ENCODE measurements around the gene ARHGAP30.

The ARHGAP30 gene

DNA sequence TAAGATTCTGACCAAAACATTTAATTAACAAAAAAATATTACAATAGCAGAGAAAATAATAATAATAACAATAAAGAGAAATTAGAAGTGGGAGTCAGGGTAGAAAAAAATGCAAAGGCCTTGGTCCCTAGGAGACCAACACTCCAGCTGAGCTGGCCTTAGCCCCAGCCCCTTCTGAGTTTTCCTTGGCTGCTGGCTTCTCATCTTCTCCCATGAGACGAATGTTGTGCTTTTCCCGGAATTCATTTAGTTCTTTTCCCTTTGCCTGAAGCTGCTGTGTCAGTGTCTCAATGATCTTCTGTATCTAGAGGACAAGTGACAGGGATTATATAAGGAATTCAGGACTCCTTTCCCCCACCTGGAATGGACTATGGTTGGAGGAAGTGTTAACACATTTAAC lies 30.9 kb upstream of the ARHGAP30 start:
- Histone ChIP-seq H3K36me3 (ENCODE audit: insufficient read depth, low read length) (peaks cover 44% of the 10 kb centered on the region), H3K9ac (ENCODE audit: low read length) (no peak overlapping the region), H3K79me2 (ENCODE audit: insufficient read depth, low read length) (0 out of 2 replicates have a peak, but pooled peaks cover 6% of the 10 kb centered on the region), H3K4me3 (ENCODE audit: low read depth, low read length, poor library complexity, severe bottlenecking) (no peak overlapping the region), H2AFZ (ENCODE audit: low read length) (no peak overlapping the region), H3K9me3 (ENCODE audit: low read length) (no peaks in the 10 kb centered on the region), H3K27ac (ENCODE audit: low read depth, low read length, poor library complexity, severe bottlenecking) (no peak overlapping the region), H3K27me3 (ENCODE audit: insufficient read depth, low read length) (no peaks in the 10 kb centered on the region), H3F3A (ENCODE audit: insufficient read depth, low read length) (no peaks in the 10 kb centered on the region; the same call in 1 of the 2 replicates), H3K4me2 (ENCODE audit: low read length) (no peak overlapping the region), H4K20me1 (ENCODE audit: insufficient read depth, low read length) (no peaks in the 10 kb centered on the region), H3K4me1 (ENCODE audit: insufficient read depth, low read length, severe bottlenecking) (peaks cover 16% of the 10 kb centered on the region), H3K9me2 (ENCODE audit: low read depth, low read length) (no peaks in the 10 kb centered on the region)
- TF ChIP-seq, protein P1, sequence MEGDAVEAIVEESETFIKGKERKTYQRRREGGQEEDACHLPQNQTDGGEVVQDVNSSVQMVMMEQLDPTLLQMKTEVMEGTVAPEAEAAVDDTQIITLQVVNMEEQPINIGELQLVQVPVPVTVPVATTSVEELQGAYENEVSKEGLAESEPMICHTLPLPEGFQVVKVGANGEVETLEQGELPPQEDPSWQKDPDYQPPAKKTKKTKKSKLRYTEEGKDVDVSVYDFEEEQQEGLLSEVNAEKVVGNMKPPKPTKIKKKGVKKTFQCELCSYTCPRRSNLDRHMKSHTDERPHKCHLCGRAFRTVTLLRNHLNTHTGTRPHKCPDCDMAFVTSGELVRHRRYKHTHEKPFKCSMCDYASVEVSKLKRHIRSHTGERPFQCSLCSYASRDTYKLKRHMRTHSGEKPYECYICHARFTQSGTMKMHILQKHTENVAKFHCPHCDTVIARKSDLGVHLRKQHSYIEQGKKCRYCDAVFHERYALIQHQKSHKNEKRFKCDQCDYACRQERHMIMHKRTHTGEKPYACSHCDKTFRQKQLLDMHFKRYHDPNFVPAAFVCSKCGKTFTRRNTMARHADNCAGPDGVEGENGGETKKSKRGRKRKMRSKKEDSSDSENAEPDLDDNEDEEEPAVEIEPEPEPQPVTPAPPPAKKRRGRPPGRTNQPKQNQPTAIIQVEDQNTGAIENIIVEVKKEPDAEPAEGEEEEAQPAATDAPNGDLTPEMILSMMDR (IDR thresholded peaks at IDR 0.05; ENCODE audit: low read length) = no peak
- no peak for TF ChIP-seq EZH2 (IDR thresholded peaks at IDR 0.05; ENCODE audit: borderline replicate concordance, low read length)

- Histone ChIP-seq H3K27ac (ENCODE audit: low read depth, low read length, poor library complexity, severe bottlenecking) (no peak overlapping the region), H3K27me3 (ENCODE audit: insufficient read depth, low read length) (no peaks in the 10 kb centered on the region), H2AFZ (ENCODE audit: low read length) (no peak overlapping the region), H3K4me1 (ENCODE audit: insufficient read depth, low read length, severe bottlenecking) (peaks cover 16% of the 10 kb centered on the region), H3K79me2 (ENCODE audit: insufficient read depth, low read length) (0 out of 2 replicates have a peak, but pooled peaks cover 6% of the 10 kb centered on the region), H4K20me1 (ENCODE audit: insufficient read depth, low read length) (no peaks in the 10 kb centered on the region), H3K9ac (ENCODE audit: low read length) (no peak overlapping the region), H3K36me3 (ENCODE audit: insufficient read depth, low read length) (peaks cover 38% of the 10 kb centered on the region), H3K9me2 (ENCODE audit: low read depth, low read length) (no peaks in the 10 kb centered on the region), H3K4me2 (ENCODE audit: low read length) (no peak overlapping the region), H3K9me3 (ENCODE audit: low read length) (no peaks in the 10 kb centered on the region), H3F3A (ENCODE audit: insufficient read depth, low read length) (no peaks in the 10 kb centered on the region; the same call in 1 of the 2 replicates), H3K4me3 (ENCODE audit: low read depth, low read length, poor library complexity, severe bottlenecking) (no peak overlapping the region)
- TF ChIP-seq, protein P1 (IDR thresholded peaks at IDR 0.05; ENCODE audit: low read length) = no peak
- TF ChIP-seq EZH2 (IDR thresholded peaks at IDR 0.05; ENCODE audit: borderline replicate concordance, low read length) = no peak
These were observed 29.6 kb upstream of the ARHGAP30 start for GRCh38 chr1:161099090-161099802.

DNA sequence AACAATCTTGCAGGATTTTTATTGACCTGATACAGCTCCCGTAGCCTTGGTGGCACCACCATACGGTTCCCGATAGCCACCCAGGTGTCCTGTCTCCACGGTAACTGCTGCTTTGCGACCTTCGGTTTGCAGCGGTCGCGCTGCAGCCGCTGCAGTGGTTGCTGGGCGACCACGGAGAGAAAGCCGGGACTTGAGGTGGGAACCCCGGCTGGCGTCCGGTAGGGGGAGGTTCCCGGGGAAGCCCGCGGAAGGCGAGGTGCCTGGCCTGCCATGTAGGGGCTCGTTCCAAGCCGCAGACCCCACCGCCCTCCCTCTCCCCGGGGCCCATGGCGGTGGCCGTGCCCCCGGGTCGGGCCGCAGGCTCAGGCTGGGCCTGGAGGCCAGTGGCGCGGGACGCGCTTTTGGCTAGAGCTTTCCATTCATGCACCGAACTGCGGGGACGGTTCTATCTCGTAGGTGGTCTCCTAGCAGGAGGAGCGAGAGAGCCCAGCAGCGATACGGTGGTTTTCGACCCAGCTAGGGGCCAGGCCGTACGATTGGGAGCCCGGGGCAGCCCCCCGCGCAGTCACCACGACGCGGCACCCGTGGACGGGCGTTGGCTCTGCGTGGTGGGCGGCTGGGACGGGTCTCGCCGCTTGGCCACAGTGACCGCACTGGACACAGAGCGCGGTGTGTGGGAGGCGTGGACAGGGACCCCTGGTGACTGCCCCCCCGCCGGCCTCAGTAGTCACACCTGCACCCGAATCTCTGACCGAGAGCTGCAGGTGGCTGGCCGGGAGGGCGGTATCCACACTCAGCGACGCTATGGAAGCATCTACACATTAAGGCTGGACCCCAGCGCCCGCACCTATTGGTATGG lies 28.7 kb upstream of the ARHGAP30 start, which contains the start of gene KLHDC9:
Gene KLHDC9, plus strand, starts transcription at position 152 of the 859 bp plus-strand sequence. Its CDS starts 175 bp downstream, at position 327.
- Histone ChIP-seq H3K4me2 (ENCODE audit: low read length) (peak within 1 kb of the TSS; percentile 60), H3K4me3 (ENCODE audit: low read depth, low read length, poor library complexity, severe bottlenecking) (peak within 1 kb of the TSS; percentile 51), H3K27ac (ENCODE audit: low read depth, low read length, poor library complexity, severe bottlenecking) (no peak within 1 kb of the TSS)

More for the DNA sequence above, 28.7 kb upstream of the ARHGAP30 start, which contains the start of gene KLHDC9:
- no peak for TF ChIP-seq EZH2 (IDR thresholded peaks at IDR 0.05; ENCODE audit: borderline replicate concordance, low read length)
- TF ChIP-seq, protein P1 (IDR thresholded peaks at IDR 0.05; ENCODE audit: low read length) = no peak
- no peaks in the 10 kb centered on the region for H3K9me3 ChIP-seq (ENCODE audit: low read length)
- no peaks in the 10 kb centered on the region for H4K20me1 ChIP-seq (ENCODE audit: insufficient read depth, low read length)
- H3K27me3 ChIP-seq (ENCODE audit: insufficient read depth, low read length) = no peaks in the 10 kb centered on the region
- H3K4me1 ChIP-seq (ENCODE audit: insufficient read depth, low read length, severe bottlenecking) = peaks cover 16% of the 10 kb centered on the region
- H3K9ac ChIP-seq (ENCODE audit: low read length) = peak within 1 kb of the TSS; percentile 0; the same call in 1 of the 2 replicates
- no peaks in the 10 kb centered on the region for H3K9me2 ChIP-seq (ENCODE audit: low read depth, low read length)
- no peaks in the 10 kb centered on the region for H3K79me2 ChIP-seq (ENCODE audit: insufficient read depth, low read length)
- H2AFZ ChIP-seq (ENCODE audit: low read length) = no peak within 1 kb of the TSS
- H3K36me3 ChIP-seq (ENCODE audit: insufficient read depth, low read length) = peaks cover 35% of the 10 kb centered on the region
- no peaks in the 10 kb centered on the region; the same call in 1 of the 2 replicates for H3F3A ChIP-seq (ENCODE audit: insufficient read depth, low read length)

Data from OCI-LY1 (cell line).